ENCODE results near the gene ARHGAP29.
"Not testable (repeated sequence)": the region's sequence is repeated elsewhere in the genome, so short reads cannot be mapped to it uniquely, and the experiment has no call there.

Gene ARHGAP29

GRCh38 chr1:94231746-94232145, 5.6 kb downstream of the ARHGAP29 start:
- DNase-seq = no peak

GRCh38 chr1:94230920-94231319, 6.5 kb downstream of the ARHGAP29 start:
- DNase-seq = no peak

- DNase-seq = no peak
These were observed 8.6 kb downstream of the ARHGAP29 start for GRCh38 chr1:94228640-94229375.

GRCh38 chr1:94227624-94228023, 9.8 kb downstream of the ARHGAP29 start:
- DNase-seq = no peak

GRCh38 chr1:94225845-94226244, 11.5 kb downstream of the ARHGAP29 start:
- DNase-seq = no peak

GRCh38 chr1:94218332-94218731, 19.1 kb downstream of the ARHGAP29 start:
- no peak for DNase-seq

GRCh38 chr1:94215955-94216354, 21.4 kb downstream of the ARHGAP29 start:
- DNase-seq = no peak

GRCh38 chr1:94209982-94210381, 27.4 kb downstream of the ARHGAP29 start:
- no peak for DNase-seq

GRCh38 chr1:94209425-94209824, 28.0 kb downstream of the ARHGAP29 start:
- DNase-seq = peak; percentile 57

GRCh38 chr1:94207695-94208094, 29.7 kb downstream of the ARHGAP29 start:
- no peak for DNase-seq

GRCh38 chr1:94205639-94206038, 31.7 kb downstream of the ARHGAP29 start:
- DNase-seq = no peak

- DNase-seq = no peak
These were observed 35.1 kb downstream of the ARHGAP29 start for GRCh38 chr1:94202241-94202640.

GRCh38 chr1:94199398-94199797, 38.0 kb downstream of the ARHGAP29 start:
- no peak for DNase-seq

GRCh38 chr1:94194079-94194865, 43.1 kb downstream of the ARHGAP29 start:
- no peak for DNase-seq

GRCh38 chr1:94193128-94193527, 44.3 kb downstream of the ARHGAP29 start:
- no peak for DNase-seq

- no peak for DNase-seq
These were observed 46.2 kb downstream of the ARHGAP29 start for GRCh38 chr1:94191216-94191615.

GRCh38 chr1:94186946-94187345, 50.4 kb downstream of the ARHGAP29 start:
- no peak for DNase-seq

- DNase-seq = no peak
These were observed 54.1 kb downstream of the ARHGAP29 start for GRCh38 chr1:94183197-94183815.

- no peak for DNase-seq
These were observed 55.2 kb downstream of the ARHGAP29 start for GRCh38 chr1:94182191-94182590.

- DNase-seq = no peak
These were observed 56.7 kb downstream of the ARHGAP29 start for GRCh38 chr1:94180650-94181049.

- no peak for DNase-seq
These were observed 58.5 kb downstream of the ARHGAP29 start for GRCh38 chr1:94178901-94179300.

- no peak for DNase-seq
These were observed 68.3 kb downstream of the ARHGAP29 start for GRCh38 chr1:94169126-94169525.

- no peak for DNase-seq
These were observed 71.5 kb downstream of the ARHGAP29 start for GRCh38 chr1:94165843-94166242.

- DNase-seq = not testable (repeated sequence)
These were observed 72.5 kb downstream of the ARHGAP29 start for GRCh38 chr1:94164885-94165284.
